Smooth muscle cell (in vitro differentiated cells): Measurements from ENCODE around the gene HOGA1. TPM values are rescaled to one million over a fixed set of nuclear protein-coding genes. Genes with fewer than 3 reads are reported as not detected.

Experiments
- DNase-seq: peaks from one replicate; lab custom pipeline; 2025; ENCODE audit not compliant: unreplicated experiment; lab: John Stamatoyannopoulos, UW
- H2AFZ ChIP-seq: fragments of 200-600 bp; sonication (generic); 2 replicates; pipeline ENCODE4 v1.6.0; 2016; ENCODE audit warnings: antibody characterized with exemption, low read depth, mild to moderate bottlenecking
- H3F3A ChIP-seq: fragments of 200-600 bp; sonication (generic); 2 replicates; pipeline ENCODE4 v1.6.0; 2017; ENCODE audit warnings: antibody characterized with exemption, low read depth
- H3K27ac ChIP-seq: fragments of 200-600 bp; sonication (generic); 2 replicates; pipeline ENCODE4 v1.5.1; 2016; ENCODE audit warnings: low read depth, mild to moderate bottlenecking
- H3K27me3 ChIP-seq: fragments of 200-600 bp; sonication (generic); 2 replicates; pipeline ENCODE4 v1.6.1; 2016; ENCODE audit warnings: low read depth, mild to moderate bottlenecking
- H3K36me3 ChIP-seq: fragments of 200-600 bp; sonication (generic); 2 replicates; pipeline ENCODE4 v1.5.1; 2016; ENCODE audit warnings: low read depth
- H3K4me1 ChIP-seq: fragments of 200-600 bp; sonication (generic); 2 replicates; pipeline ENCODE4 v1.5.1; 2016; ENCODE audit warnings: low read depth
- H3K4me2 ChIP-seq: fragments of 200-600 bp; sonication (generic); 2 replicates; pipeline ENCODE4 v1.6.0; 2016; ENCODE audit warnings: mild to moderate bottlenecking
- H3K4me3 ChIP-seq: fragments of 200-600 bp; sonication (generic); 2 replicates; pipeline ENCODE4 v1.5.1; 2016; ENCODE audit warnings: mild to moderate bottlenecking
- H3K79me2 ChIP-seq: fragments of 200-600 bp; sonication (generic); 2 replicates; pipeline ENCODE4 v1.6.0; 2016; ENCODE audit warnings: low read depth, mild to moderate bottlenecking
- H3K9ac ChIP-seq: fragments of 200-600 bp; sonication (generic); 2 replicates; pipeline ENCODE4 v1.6.0; 2016; ENCODE audit warnings: low read depth
- H3K9me3 ChIP-seq: fragments of 200-600 bp; sonication (generic); replicated peaks from 2 replicates; pipeline ENCODE4 v1.5.1; 2016; ENCODE audit warnings: low read depth
- H4K20me1 ChIP-seq: fragments of 200-600 bp; sonication (generic); 2 replicates; pipeline ENCODE4 v1.6.0; 2016; ENCODE audit warnings: low read depth
- WGBS: methylation state at CpG from one replicate; pipeline ENCODE4 v1.1.7; 2016; ENCODE audit warnings: low lambda C conversion rate; 5-methylcytosine and 5-hydroxymethylcytosine counted together
- polyA plus RNA-seq: library from polyadenylated mRNA; unstranded; fragments of >200 nt; fragmentation: Nextera tagmentation; extraction: Ambion mirVana; gene quantifications from 2 replicates; pipeline ENCODE4 v1.2.1, GENCODE V29; 2016
- total RNA-seq: library from RNA; depleted of rRNA; stranded (reverse); fragments of >200 nt; gene quantifications from 2 replicates; pipeline ENCODE4 v1.2.3, GENCODE V29; 2014
- TF ChIP-seq, protein P1 (sequence below): fragments of 200-600 bp; sonication (generic); IDR thresholded peaks from 2 replicates; pipeline ENCODE4 v1.5.1; 2017; ENCODE audit warnings: borderline replicate concordance, mild to moderate bottlenecking, antibody characterized with exemption; ENCODE audit not compliant: insufficient read depth, poor library complexity, severe bottlenecking

Gene HOGA1
- total and polyA plus RNA-seq, 2 experiments from 2014 or later: 0.10 TPM; not detected in 1

DNA sequence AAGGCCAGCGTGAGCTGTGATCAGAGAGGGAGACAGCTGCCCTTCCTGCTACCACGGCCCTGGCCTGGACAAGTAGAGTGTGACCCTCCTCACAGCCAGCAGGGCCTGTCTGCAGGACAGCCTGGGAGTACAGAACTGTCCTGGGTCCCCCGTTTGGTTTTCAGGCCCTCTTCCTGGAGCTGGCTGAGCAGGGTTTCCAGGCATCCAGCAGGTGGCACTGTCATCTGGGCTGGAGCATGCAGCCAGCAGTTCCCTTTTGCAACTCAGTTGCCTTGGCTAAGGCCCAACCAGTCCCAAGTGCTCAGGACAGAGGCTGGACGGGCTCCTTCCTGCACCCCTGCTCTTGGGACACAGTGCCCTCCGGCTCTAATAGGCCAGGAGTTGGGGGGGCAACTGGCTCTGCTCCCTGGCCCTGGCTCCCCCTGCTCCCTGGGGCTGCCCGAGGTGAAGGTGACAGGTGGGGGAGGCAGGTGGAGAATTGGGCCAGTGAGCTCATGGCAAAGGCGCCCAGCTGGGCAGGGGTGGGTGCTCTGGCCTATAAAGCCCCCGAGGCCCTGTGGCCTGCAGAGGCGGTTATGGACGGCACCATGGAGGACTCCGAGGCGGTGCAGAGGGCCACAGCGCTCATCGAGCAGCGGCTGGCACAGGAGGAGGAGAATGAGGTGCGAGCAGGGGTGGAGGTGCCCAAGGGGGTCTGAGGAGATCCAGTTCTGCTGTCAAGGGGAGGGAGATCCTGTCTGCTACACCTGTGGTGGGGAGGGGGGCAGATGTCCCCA is 11.8 kb upstream of the HOGA1 start, which contains the start of gene ANKRD2:
TSS of gene ANKRD2 (plus strand) at position 566 of the 776 bp plus-strand sequence. CDS start at position 576, 10 bp downstream.
- no peak within 1 kb of the TSS for H3K9ac ChIP-seq
- no peak within 1 kb of the TSS for H3K4me3 ChIP-seq
- H3K79me2 ChIP-seq: no peaks in the 10 kb centered on the region
- DNase-seq: no peak
- peaks cover 5% of the 10 kb centered on the region for H3F3A ChIP-seq
- no peaks in the 10 kb centered on the region for H3K9me3 ChIP-seq
- 78% methylated on average over 16 of the region's 16 CpGs for WGBS
- H3K4me1 ChIP-seq: peaks cover 7% of the 10 kb centered on the region
- H3K27ac ChIP-seq: peak within 1 kb of the TSS; percentile 70
- no peak within 1 kb of the TSS for H3K4me2 ChIP-seq
- no peaks in the 10 kb centered on the region for H4K20me1 ChIP-seq
- H3K27me3 ChIP-seq: no peaks in the 10 kb centered on the region
- TF ChIP-seq, protein P1, sequence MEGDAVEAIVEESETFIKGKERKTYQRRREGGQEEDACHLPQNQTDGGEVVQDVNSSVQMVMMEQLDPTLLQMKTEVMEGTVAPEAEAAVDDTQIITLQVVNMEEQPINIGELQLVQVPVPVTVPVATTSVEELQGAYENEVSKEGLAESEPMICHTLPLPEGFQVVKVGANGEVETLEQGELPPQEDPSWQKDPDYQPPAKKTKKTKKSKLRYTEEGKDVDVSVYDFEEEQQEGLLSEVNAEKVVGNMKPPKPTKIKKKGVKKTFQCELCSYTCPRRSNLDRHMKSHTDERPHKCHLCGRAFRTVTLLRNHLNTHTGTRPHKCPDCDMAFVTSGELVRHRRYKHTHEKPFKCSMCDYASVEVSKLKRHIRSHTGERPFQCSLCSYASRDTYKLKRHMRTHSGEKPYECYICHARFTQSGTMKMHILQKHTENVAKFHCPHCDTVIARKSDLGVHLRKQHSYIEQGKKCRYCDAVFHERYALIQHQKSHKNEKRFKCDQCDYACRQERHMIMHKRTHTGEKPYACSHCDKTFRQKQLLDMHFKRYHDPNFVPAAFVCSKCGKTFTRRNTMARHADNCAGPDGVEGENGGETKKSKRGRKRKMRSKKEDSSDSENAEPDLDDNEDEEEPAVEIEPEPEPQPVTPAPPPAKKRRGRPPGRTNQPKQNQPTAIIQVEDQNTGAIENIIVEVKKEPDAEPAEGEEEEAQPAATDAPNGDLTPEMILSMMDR: peak; percentile 66
- H3K36me3 ChIP-seq: no peaks in the 10 kb centered on the region
- no peak within 1 kb of the TSS for H2AFZ ChIP-seq

DNA sequence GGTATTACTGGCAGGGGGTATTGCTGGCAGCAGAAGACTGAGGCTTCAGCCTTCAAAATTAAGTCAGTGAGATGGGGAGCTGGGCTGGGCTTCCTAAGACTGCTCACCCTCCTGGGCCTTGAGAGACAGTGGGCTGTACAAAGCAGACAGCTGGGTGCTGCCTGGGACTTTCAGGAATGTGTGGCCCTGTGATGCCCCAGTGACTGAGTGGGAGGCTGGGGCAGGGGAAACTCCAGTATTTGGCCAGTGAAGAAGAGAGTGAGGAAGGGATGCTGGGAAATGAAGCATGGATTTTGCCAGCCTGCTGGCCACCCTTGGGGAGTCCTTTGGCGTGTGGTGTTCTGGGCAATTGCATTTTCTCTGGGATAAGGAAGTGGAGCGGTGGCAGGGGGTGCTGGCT is 11.2 kb upstream of the HOGA1 start:
- no peak for DNase-seq
- Histone ChIP-seq H2AFZ (no peak overlapping the region), H3K4me1 (peaks cover 7% of the 10 kb centered on the region), H3K9ac (no peak overlapping the region), H3K79me2 (no peaks in the 10 kb centered on the region), H3K9me3 (no peaks in the 10 kb centered on the region), H3K4me3 (no peak overlapping the region), H3K27ac (peak overlapping the region; percentile 70), H3F3A (peaks cover 5% of the 10 kb centered on the region), H4K20me1 (no peaks in the 10 kb centered on the region), H3K4me2 (no peak overlapping the region), H3K36me3 (no peaks in the 10 kb centered on the region), H3K27me3 (no peaks in the 10 kb centered on the region)
- TF ChIP-seq, protein P1: no peak
- WGBS: 100% methylated on average over 2 of the region's 2 CpGs

DNA sequence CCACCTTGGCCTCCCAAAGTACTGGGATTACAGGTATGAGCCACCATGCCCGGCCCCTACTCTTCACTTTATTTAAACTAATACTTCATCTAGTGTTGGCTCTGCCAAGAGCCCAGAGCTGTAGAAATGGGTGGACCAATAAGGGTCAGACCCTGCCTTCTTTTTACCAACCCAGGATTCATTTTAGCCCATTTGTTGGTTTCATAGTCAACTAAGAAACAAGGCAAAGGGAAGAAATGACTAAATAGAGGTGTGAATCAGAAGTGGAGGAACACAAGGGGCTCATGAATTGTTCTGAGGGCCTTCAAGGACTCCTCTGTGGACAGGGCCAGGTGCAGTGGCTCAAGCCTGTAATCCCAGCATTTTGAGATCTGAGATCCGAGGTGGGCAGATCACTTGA is 10.5 kb upstream of the HOGA1 start:
- no peaks in the 10 kb centered on the region for H3K9me3 ChIP-seq
- DNase-seq: no peak
- no peak overlapping the region for H3K9ac ChIP-seq
- H3K79me2 ChIP-seq: no peaks in the 10 kb centered on the region
- peaks cover 7% of the 10 kb centered on the region for H3K4me1 ChIP-seq
- H3K27ac ChIP-seq: peak overlapping the region; percentile 70
- H3F3A ChIP-seq: peaks cover 5% of the 10 kb centered on the region
- no peaks in the 10 kb centered on the region for H4K20me1 ChIP-seq
- TF ChIP-seq, protein P1: no peak
- no peak overlapping the region for H3K4me3 ChIP-seq
- no peaks in the 10 kb centered on the region for H3K27me3 ChIP-seq
- no peaks in the 10 kb centered on the region for H3K36me3 ChIP-seq
- 47% methylated on average over 2 of the region's 2 CpGs for WGBS
- H2AFZ ChIP-seq: no peak overlapping the region
- no peak overlapping the region for H3K4me2 ChIP-seq
